ENCODE data around the gene KRT7. TPM values are rescaled to one million over a fixed set of nuclear protein-coding genes. Genes with fewer than 3 reads are reported as not detected.

KRT7 gene
- total and polyA plus RNA-seq, 2 donors (not counting 3 experiments of a cell fraction or from before 2014, with no cell fraction given) = 120 to 293 TPM

DNA sequence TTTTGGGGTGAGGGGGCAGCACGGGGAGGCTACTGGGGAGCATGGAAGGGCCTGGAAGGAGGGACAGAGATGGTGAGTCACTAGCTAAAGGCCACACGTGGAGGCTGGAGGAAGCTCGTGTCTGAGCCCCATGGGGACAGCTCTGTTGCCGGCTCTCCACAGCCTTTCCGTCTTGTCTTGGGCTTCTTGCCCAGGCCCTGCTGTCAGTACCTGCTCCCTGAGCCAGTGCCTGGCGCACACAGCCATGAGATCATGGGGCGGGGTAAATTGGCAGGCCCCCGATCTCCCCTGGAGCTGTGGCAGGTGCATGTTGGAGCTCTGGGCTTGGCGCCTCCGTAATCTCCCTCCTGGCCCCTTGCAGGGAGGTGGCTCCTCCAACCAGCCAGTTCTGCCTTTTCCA is 25.1 kb upstream of the KRT7 start:
- no peaks in the 10 kb centered on the region for H3K9me1 ChIP-seq (replicated peaks; ENCODE audit: control insufficient read depth, extremely low read depth, insufficient read depth, low read length)
- peaks cover 5% of the 10 kb centered on the region for H3K4me1 ChIP-seq (ENCODE audit: control insufficient read depth, extremely low read depth, insufficient read depth, low read length)
- H3K9ac ChIP-seq (replicated peaks; ENCODE audit: extremely low read depth, insufficient read depth, low read length) = no peak overlapping the region
- no peak overlapping the region for H3K4me2 ChIP-seq (ENCODE audit: insufficient read depth, low read length)
- intact Hi-C loops (cut with micrococcal nuclease) (no loop called here), dilution Hi-C loops (cut with MboI; ENCODE audit: extremely low pct_ligation_motif_present, low sequenced_read_pairs) (no loop called here)
- H3K4me3 ChIP-seq (replicated peaks in 1 of 3; ENCODE audit: insufficient read depth in 1 of 3, low read depth in 1 of 3, low read length in 3 of 3) = no peak overlapping the region
- peak overlapping the region; percentile 3 for H2AFZ ChIP-seq (ENCODE audit: low read depth, low read length)
- H3K9me3 ChIP-seq (replicated peaks; ENCODE audit: control insufficient read depth, insufficient read depth, low read length) = no peaks in the 10 kb centered on the region
- no peaks in the 10 kb centered on the region for H3K27me3 ChIP-seq (ENCODE audit: control insufficient read depth in 2 of 2, insufficient read depth in 2 of 2, low read length in 2 of 2)
- H3K36me3 ChIP-seq (ENCODE audit: control insufficient read depth in 2 of 2, extremely low read depth in 1 of 2, insufficient read depth in 2 of 2, low read length in 2 of 2) = no peaks in the 10 kb centered on the region
- TF ChIP-seq JUN (IDR thresholded peaks at IDR 0.05; ENCODE audit: borderline replicate concordance, insufficient read depth, insufficient read length, low read depth) (no peak), MYC (IDR thresholded peaks at IDR 0.05; ENCODE audit: low read depth, low read length) (no peak), EZH2 (IDR thresholded peaks at IDR 0.05; ENCODE audit: borderline replicate concordance, low read depth, low read length, severe bottlenecking) (no peak), POLR2A (IDR thresholded peaks at IDR 0.05; ENCODE audit: low read depth, low read length) (no peak), FOS (IDR thresholded peaks at IDR 0.05; ENCODE audit: borderline replicate concordance, insufficient read depth, low read length) (no peak)
- no peak overlapping the region for H3K27ac ChIP-seq (ENCODE audit: insufficient read depth, low read depth, low read length)
- H4K20me1 ChIP-seq (replicated peaks; ENCODE audit: control insufficient read depth, extremely low read depth, insufficient read depth, low read length) = no peaks in the 10 kb centered on the region
- BruUV-seq (replicated peaks) = no TSS peak
- FAIRE-seq (no peak), DNase-seq (ENCODE audit: low read depth, low spot score) (peak; percentile 22)
- ChIA-PET CTCF (interaction anchor here (0.7 to 1.7 kb wide), 10 partner anchors 9 to 120 kb away, joined by 3 to 11 read pairs (median 3); partner anchors contain the start of gene KRT80), POLR2A (no interaction called here)
- no peaks in the 10 kb centered on the region for H3K79me2 ChIP-seq (ENCODE audit: control insufficient read depth, insufficient read depth, low read length)

DNA sequence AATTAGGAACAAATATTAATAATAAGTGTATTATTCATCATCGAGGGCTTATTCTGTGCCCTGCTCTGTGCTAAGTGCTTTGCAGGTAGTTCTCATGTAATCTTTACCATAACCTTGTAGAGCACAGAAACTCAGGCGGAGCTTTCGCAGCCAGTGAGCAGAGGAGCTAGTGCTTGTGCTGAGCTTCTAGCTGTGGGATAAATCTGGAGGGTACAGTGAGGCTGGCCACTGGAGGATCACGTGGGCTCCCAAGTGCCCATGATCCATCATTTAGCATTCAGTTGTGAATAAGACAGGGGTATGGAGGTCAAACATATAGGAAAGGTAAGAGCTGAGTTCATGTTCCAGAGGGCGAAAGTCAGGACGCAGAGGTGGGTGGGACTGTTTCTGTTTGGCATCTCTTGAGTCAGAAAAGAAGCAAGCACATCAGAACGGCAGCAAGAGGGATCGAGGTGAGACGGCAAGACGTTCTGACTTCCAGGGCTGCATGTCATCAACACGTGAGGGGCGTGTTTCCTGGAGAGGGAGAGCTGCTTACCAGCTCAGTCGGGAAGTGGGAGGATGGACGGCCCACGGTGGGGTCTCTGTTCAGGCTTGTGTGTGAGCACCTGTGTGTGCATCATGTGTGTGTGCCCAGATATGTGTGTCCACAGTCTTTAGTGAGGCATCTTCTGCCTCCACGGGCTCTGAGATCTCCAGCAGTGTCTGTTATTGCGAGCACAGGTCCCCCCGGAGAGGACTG is 24.4 kb upstream of the KRT7 start:
- dilution Hi-C loops (cut with MboI; ENCODE audit: extremely low pct_ligation_motif_present, low sequenced_read_pairs) = no loop called here
- no peak overlapping the region for H3K4me2 ChIP-seq (ENCODE audit: insufficient read depth, low read length)
- DNase-seq (ENCODE audit: low read depth, low spot score) (no peak), FAIRE-seq (no peak)
- no peak overlapping the region for H3K27ac ChIP-seq (ENCODE audit: insufficient read depth, low read depth, low read length)
- no peaks in the 10 kb centered on the region for H4K20me1 ChIP-seq (replicated peaks; ENCODE audit: control insufficient read depth, extremely low read depth, insufficient read depth, low read length)
- H3K4me1 ChIP-seq (ENCODE audit: control insufficient read depth, extremely low read depth, insufficient read depth, low read length) = peaks cover 4% of the 10 kb centered on the region
- BruUV-seq (replicated peaks) = no TSS peak
- H3K4me3 ChIP-seq (replicated peaks in 1 of 3; ENCODE audit: insufficient read depth in 1 of 3, low read depth in 1 of 3, low read length in 3 of 3) = no peak overlapping the region
- no peaks in the 10 kb centered on the region for H3K27me3 ChIP-seq (ENCODE audit: control insufficient read depth in 2 of 2, insufficient read depth in 2 of 2, low read length in 2 of 2)
- H3K9me3 ChIP-seq (replicated peaks; ENCODE audit: control insufficient read depth, insufficient read depth, low read length) = no peaks in the 10 kb centered on the region
- no peak overlapping the region for H2AFZ ChIP-seq (ENCODE audit: low read depth, low read length)
- no peaks in the 10 kb centered on the region for H3K9me1 ChIP-seq (replicated peaks; ENCODE audit: control insufficient read depth, extremely low read depth, insufficient read depth, low read length)
- TF ChIP-seq GATA2 (IDR thresholded peaks at IDR 0.05; ENCODE audit: insufficient read depth, insufficient read length, low read depth, low read length) = no peak
- TF ChIP-seq FOS (IDR thresholded peaks at IDR 0.05; ENCODE audit: borderline replicate concordance, insufficient read depth, low read length) = no peak
- TF ChIP-seq, protein P1, sequence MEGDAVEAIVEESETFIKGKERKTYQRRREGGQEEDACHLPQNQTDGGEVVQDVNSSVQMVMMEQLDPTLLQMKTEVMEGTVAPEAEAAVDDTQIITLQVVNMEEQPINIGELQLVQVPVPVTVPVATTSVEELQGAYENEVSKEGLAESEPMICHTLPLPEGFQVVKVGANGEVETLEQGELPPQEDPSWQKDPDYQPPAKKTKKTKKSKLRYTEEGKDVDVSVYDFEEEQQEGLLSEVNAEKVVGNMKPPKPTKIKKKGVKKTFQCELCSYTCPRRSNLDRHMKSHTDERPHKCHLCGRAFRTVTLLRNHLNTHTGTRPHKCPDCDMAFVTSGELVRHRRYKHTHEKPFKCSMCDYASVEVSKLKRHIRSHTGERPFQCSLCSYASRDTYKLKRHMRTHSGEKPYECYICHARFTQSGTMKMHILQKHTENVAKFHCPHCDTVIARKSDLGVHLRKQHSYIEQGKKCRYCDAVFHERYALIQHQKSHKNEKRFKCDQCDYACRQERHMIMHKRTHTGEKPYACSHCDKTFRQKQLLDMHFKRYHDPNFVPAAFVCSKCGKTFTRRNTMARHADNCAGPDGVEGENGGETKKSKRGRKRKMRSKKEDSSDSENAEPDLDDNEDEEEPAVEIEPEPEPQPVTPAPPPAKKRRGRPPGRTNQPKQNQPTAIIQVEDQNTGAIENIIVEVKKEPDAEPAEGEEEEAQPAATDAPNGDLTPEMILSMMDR (IDR thresholded peaks at IDR 0.05; ENCODE audit: extremely low read depth in 1 of 2, insufficient read depth in 1 of 2, low read depth in 1 of 2, low read length in 2 of 2) = no peak
- TF ChIP-seq JUN (IDR thresholded peaks at IDR 0.05; ENCODE audit: borderline replicate concordance, insufficient read depth, insufficient read length, low read depth) = no peak
- TF ChIP-seq, protein P2, sequence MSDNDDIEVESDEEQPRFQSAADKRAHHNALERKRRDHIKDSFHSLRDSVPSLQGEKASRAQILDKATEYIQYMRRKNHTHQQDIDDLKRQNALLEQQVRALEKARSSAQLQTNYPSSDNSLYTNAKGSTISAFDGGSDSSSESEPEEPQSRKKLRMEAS (IDR thresholded peaks at IDR 0.05; ENCODE audit: insufficient read depth, insufficient read length) = no peak
- no peak for TF ChIP-seq EZH2 (IDR thresholded peaks at IDR 0.05; ENCODE audit: borderline replicate concordance, low read depth, low read length, severe bottlenecking)
- TF ChIP-seq POLR2AphosphoS5 (IDR thresholded peaks at IDR 0.05; ENCODE audit: insufficient read depth, low read depth, low read length) = no peak
- no peak for TF ChIP-seq MYC (IDR thresholded peaks at IDR 0.05; ENCODE audit: low read depth, low read length)
- TF ChIP-seq POLR2A (IDR thresholded peaks at IDR 0.05; ENCODE audit: low read depth, low read length) = no peak
- CTCF ChIA-PET = interaction anchor here (1.1 to 1.7 kb wide), 6 partner anchors 9 to 71 kb away, joined by 3 to 11 read pairs (median 4); no protein-coding TSS in a partner anchor
- no peaks in the 10 kb centered on the region for H3K79me2 ChIP-seq (ENCODE audit: control insufficient read depth, insufficient read depth, low read length)
- POLR2A ChIA-PET = no interaction called here
- no peaks in the 10 kb centered on the region for H3K36me3 ChIP-seq (ENCODE audit: control insufficient read depth in 2 of 2, extremely low read depth in 1 of 2, insufficient read depth in 2 of 2, low read length in 2 of 2)
- H3K9ac ChIP-seq (replicated peaks; ENCODE audit: extremely low read depth, insufficient read depth, low read length) = no peak overlapping the region
- intact Hi-C loops (cut with micrococcal nuclease) = no loop called here
